Chondrocyte (in vitro differentiated cells): ENCODE measurements around the gene MCM3AP. TPM values are rescaled to one million over a fixed set of nuclear protein-coding genes. Genes with fewer than 3 reads are reported as not detected.

ENCODE experiments used
- total RNA-seq: library from RNA; stranded (reverse); gene quantifications from 3 replicates; pipeline ENCODE4 v1.2.1, GENCODE V29; 2021

MCM3AP gene
- total RNA-seq, 1 donor from 2014 or later = 86.4 TPM

Other genes with a start within 250 kb of the MCM3AP start
- 1,314 to 1,671 TPM (median 1,646 TPM) in 3 replicates for gene COL6A2, start 187.5 kb downstream of the MCM3AP start, total RNA-seq
- 1.7 to 4.1 TPM (median 1.7 TPM) in 3 replicates for gene FTCD, start 130.0 kb downstream of the MCM3AP start, total RNA-seq
- gene SPATC1L, start 101.2 kb downstream of the MCM3AP start, total RNA-seq = 14.0 to 18.5 TPM (median 14.1 TPM) in 3 replicates
- 93.2 to 110 TPM (median 107 TPM) in 3 replicates for gene LSS, start 56.8 kb downstream of the MCM3AP start, total RNA-seq
- 10.6 to 16.0 TPM (median 13.1 TPM) in 3 replicates for gene YBEY, start 731 bp upstream of the MCM3AP start, total RNA-seq
- 5.0 to 13.9 TPM (median 5.6 TPM) in 3 replicates for gene C21orf58, start 38.3 kb upstream of the MCM3AP start, total RNA-seq
- 29.9 to 41.0 TPM (median 37.3 TPM) in 3 replicates for gene PCNT, start 38.5 kb upstream of the MCM3AP start, total RNA-seq
- 27.9 to 37.0 TPM (median 30.3 TPM) in 3 replicates for gene DIP2A, start 173.3 kb upstream of the MCM3AP start, total RNA-seq